ENCODE measurements around the gene ITGB6. TPM values are rescaled to one million over a fixed set of nuclear protein-coding genes. Genes with fewer than 3 reads are reported as not detected.
A peak's percentile ranks its signal among the peaks of the same experiment; 100 is the strongest.

ITGB6 gene
- total RNA-seq, 1 donor from 2014 or later, result not detected

DNA sequence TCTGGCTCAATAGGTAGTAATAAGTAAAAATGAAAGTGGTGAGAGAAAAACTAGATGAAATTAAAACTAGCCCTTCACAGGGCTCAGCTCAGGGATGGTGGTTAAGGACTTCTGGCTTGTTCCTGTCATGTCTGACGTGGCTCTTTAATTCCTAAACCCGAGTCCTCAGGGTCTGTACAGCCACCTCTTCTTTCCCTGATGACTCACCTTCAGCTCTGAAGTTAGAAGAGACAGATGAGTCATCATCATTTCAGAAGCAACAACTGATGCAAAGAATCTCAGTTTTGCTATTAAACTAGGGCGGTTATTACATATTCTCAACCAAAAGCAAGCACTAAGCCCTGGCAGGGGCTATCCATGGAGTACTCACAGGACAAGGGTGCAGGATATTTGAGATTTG, 24.0 kb upstream of the ITGB6 start:
- Histone ChIP-seq H3K27me3 (no peaks in the 10 kb centered on the region), H3K36me3 (no peaks in the 10 kb centered on the region), H4K20me1 (ENCODE audit: low read depth) (no peaks in the 10 kb centered on the region), H3K79me2 (ENCODE audit: low read depth) (no peaks in the 10 kb centered on the region), H3K27ac (no peak overlapping the region), H2AFZ (replicated peaks) (no peak overlapping the region), H3K9me3 (ENCODE audit: low read depth) (no peaks in the 10 kb centered on the region), H3K4me3 (no peak overlapping the region), H3K4me2 (no peak overlapping the region), H3K9ac (no peak overlapping the region), H3K4me1 (peaks cover 11% of the 10 kb centered on the region), H3F3A (ENCODE audit: low read depth) (no peaks in the 10 kb centered on the region)
- peaks cover 3% of the 10 kb centered on the region for H3K9me3 Mint-ChIP-seq
- H3K4me3 Mint-ChIP-seq, result no peak overlapping the region
- no peak overlapping the region for H3K27ac Mint-ChIP-seq
- TF ChIP-seq CTCF (IDR thresholded peaks at IDR 0.05), result no peak
- TF ChIP-seq EZH2phosphoT487 (IDR thresholded peaks at IDR 0.05), result no peak
- TF ChIP-seq EZH2 (IDR thresholded peaks at IDR 0.05), result no peak
- H3K36me3 Mint-ChIP-seq, result no peaks in the 10 kb centered on the region
- peaks cover 34% of the 10 kb centered on the region for H3K4me1 Mint-ChIP-seq
- peaks cover 10% of the 10 kb centered on the region for H3K27me3 Mint-ChIP-seq (ENCODE audit: insufficient read depth, low read depth)
- no peak for DNase-seq (ENCODE audit: low spot score)

- Mint-ChIP-seq H3K36me3 (no peaks in the 10 kb centered on the region), H3K27me3 (ENCODE audit: insufficient read depth, low read depth) (peaks cover 10% of the 10 kb centered on the region), H3K9me3 (peaks cover 3% of the 10 kb centered on the region), H3K27ac (no peak overlapping the region), H3K4me1 (peaks cover 32% of the 10 kb centered on the region), H3K4me3 (no peak overlapping the region)
- no peak overlapping the region for H3K4me3 ChIP-seq
- H3K4me1 ChIP-seq, result peaks cover 11% of the 10 kb centered on the region
- no peak overlapping the region for H3K27ac ChIP-seq
- H3K36me3 ChIP-seq, result no peaks in the 10 kb centered on the region
- no peaks in the 10 kb centered on the region for H3F3A ChIP-seq (ENCODE audit: low read depth)
- H3K4me2 ChIP-seq, result no peak overlapping the region
- H3K27me3 ChIP-seq, result no peaks in the 10 kb centered on the region
- no peak for DNase-seq (ENCODE audit: low spot score)
- no peaks in the 10 kb centered on the region for H3K79me2 ChIP-seq (ENCODE audit: low read depth)
- H3K9ac ChIP-seq, result no peak overlapping the region
- TF ChIP-seq EZH2phosphoT487 (IDR thresholded peaks at IDR 0.05) (no peak), CTCF (IDR thresholded peaks at IDR 0.05) (no peak), EZH2 (IDR thresholded peaks at IDR 0.05) (no peak)
- H4K20me1 ChIP-seq (ENCODE audit: low read depth), result no peaks in the 10 kb centered on the region
- no peak overlapping the region for H2AFZ ChIP-seq (replicated peaks)
- H3K9me3 ChIP-seq (ENCODE audit: low read depth), result no peaks in the 10 kb centered on the region
Measured at GRCh38 chr2:160223560-160223959, 23.5 kb upstream of the ITGB6 start.

DNA sequence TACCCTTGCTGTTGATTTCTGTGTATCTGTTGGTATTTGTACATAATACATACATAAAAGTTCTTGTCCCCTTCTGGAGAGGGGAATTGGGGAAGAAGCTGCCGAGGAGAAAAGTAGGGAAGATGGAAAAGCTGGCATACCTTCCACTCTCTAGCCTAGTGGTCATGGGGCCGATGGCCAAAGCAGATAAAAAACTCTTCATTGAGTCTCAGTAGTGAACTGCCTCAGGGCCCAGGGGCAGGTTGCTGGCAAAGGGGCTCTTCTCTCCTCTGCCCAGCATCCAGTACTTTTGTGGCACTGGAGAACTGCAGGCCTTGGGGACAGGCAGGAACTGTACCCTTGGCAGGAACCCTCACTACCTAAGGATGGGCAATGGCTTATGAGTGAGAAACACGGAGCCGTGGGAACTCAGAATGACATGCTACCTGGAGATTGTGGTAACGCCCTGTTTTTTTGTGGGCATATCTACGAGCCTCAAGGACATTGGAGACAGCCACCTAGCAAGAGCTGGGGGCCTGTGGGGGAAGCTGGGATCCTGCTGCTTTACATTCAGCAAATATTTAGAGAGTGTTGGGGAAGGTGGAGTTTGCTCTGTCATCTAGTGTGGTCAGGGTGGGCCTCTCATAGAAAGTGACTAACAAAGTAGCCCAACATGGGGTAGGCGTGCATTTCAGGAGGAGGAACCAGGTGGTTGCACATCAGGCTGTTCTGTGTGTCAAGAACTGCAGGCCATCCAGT, 22.6 kb upstream of the ITGB6 start:
- no peak overlapping the region for H3K9ac ChIP-seq
- H3K36me3 Mint-ChIP-seq, result no peaks in the 10 kb centered on the region
- DNase-seq (ENCODE audit: low spot score), result no peak
- H3K4me2 ChIP-seq, result no peak overlapping the region
- peaks cover 10% of the 10 kb centered on the region for H3K27me3 Mint-ChIP-seq (ENCODE audit: insufficient read depth, low read depth)
- peaks cover 11% of the 10 kb centered on the region for H3K4me1 ChIP-seq
- H4K20me1 ChIP-seq (ENCODE audit: low read depth), result no peaks in the 10 kb centered on the region
- H3K9me3 Mint-ChIP-seq, result peaks cover 3% of the 10 kb centered on the region
- H2AFZ ChIP-seq (replicated peaks), result no peak overlapping the region
- H3K4me1 Mint-ChIP-seq, result peaks cover 26% of the 10 kb centered on the region
- no peak overlapping the region for H3K4me3 Mint-ChIP-seq
- peak overlapping the region; percentile 16 for H3K27ac Mint-ChIP-seq
- H3K27ac ChIP-seq, result no peak overlapping the region
- no peak overlapping the region for H3K4me3 ChIP-seq
- H3F3A ChIP-seq (ENCODE audit: low read depth), result no peaks in the 10 kb centered on the region
- H3K79me2 ChIP-seq (ENCODE audit: low read depth), result no peaks in the 10 kb centered on the region
- TF ChIP-seq CTCF (IDR thresholded peaks at IDR 0.05) (no peak), EZH2 (IDR thresholded peaks at IDR 0.05) (no peak), EZH2phosphoT487 (IDR thresholded peaks at IDR 0.05) (no peak)
- H3K9me3 ChIP-seq (ENCODE audit: low read depth), result no peaks in the 10 kb centered on the region
- H3K27me3 ChIP-seq, result no peaks in the 10 kb centered on the region
- H3K36me3 ChIP-seq, result no peaks in the 10 kb centered on the region

Measured in neural progenitor cell (in vitro differentiated cells).